HL-60 (cell line): ENCODE data around the gene MYOM1.
"Not testable (repeated sequence)": the region's sequence is repeated elsewhere in the genome, so short reads cannot be mapped to it uniquely, and the experiment has no call there.

Experiments
- DNase-seq, 2 experiments: peaks; one replicate each; pipeline ENCODE4 v3.0.0-alpha.2; 2010 to 2020; ENCODE audit warnings: low read depth in 1 of 2, low spot score in 1 of 2
- H3K27ac ChIP-seq: fragments of 250-450 bp; sonication (Bioruptor Pico); replicated peaks from 2 replicates; pipeline ENCODE4 v1.5.1; 2020; ENCODE audit warnings: mild to moderate bottlenecking, moderate library complexity
- H3K27me3 ChIP-seq: fragments of 250-450 bp; sonication (Bioruptor Pico); 2 replicates; pipeline ENCODE4 v1.5.1; 2021; ENCODE audit warnings: mild to moderate bottlenecking, moderate library complexity; ENCODE audit not compliant: insufficient read depth, poor library complexity, severe bottlenecking
- H3K4me3 ChIP-seq: replicated peaks from 2 replicates; pipeline ENCODE4 v1.5.1; 2011; ENCODE audit warnings: mild to moderate bottlenecking, control low read depth, low read length; ENCODE audit not compliant: insufficient read depth
- GABPA ChIP-seq: IDR thresholded peaks from 2 replicates; pipeline ENCODE4 v1.6.1; 2012; ENCODE audit warnings: low read depth
- POLR2AphosphoS5 ChIP-seq: IDR thresholded peaks from 2 replicates; pipeline ENCODE4 v1.6.1; 2012; ENCODE audit warnings: low read depth
- REST ChIP-seq: IDR thresholded peaks from 2 replicates; pipeline ENCODE4 v1.6.1; 2012; ENCODE audit warnings: low read depth; ENCODE audit not compliant: insufficient replicate concordance
- SPI1 ChIP-seq: IDR thresholded peaks from 2 replicates; pipeline ENCODE4 v1.6.1; 2012; ENCODE audit warnings: low read depth, mild to moderate bottlenecking, borderline replicate concordance
- TF ChIP-seq, protein P1 (sequence below): IDR thresholded peaks from one replicate; pipeline ENCODE4 v1.5.1; 2011; ENCODE audit warnings: low read length, control low read depth, inconsistent platforms; ENCODE audit not compliant: insufficient read depth

MYOM1 gene

GRCh38 chr18:3051718-3052410, 167.9 kb downstream of the MYOM1 start:
- peak in 1 of 2 experiments; percentile 89 for DNase-seq
- TF ChIP-seq GABPA (no peak), REST (peak; percentile 12), SPI1 (peak; percentile 61; the same call in 1 of the 2 replicates), POLR2AphosphoS5 (peak; percentile 64; the same call in 1 of the 2 replicates)
- TF ChIP-seq, protein P1, sequence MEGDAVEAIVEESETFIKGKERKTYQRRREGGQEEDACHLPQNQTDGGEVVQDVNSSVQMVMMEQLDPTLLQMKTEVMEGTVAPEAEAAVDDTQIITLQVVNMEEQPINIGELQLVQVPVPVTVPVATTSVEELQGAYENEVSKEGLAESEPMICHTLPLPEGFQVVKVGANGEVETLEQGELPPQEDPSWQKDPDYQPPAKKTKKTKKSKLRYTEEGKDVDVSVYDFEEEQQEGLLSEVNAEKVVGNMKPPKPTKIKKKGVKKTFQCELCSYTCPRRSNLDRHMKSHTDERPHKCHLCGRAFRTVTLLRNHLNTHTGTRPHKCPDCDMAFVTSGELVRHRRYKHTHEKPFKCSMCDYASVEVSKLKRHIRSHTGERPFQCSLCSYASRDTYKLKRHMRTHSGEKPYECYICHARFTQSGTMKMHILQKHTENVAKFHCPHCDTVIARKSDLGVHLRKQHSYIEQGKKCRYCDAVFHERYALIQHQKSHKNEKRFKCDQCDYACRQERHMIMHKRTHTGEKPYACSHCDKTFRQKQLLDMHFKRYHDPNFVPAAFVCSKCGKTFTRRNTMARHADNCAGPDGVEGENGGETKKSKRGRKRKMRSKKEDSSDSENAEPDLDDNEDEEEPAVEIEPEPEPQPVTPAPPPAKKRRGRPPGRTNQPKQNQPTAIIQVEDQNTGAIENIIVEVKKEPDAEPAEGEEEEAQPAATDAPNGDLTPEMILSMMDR: no peak
- H3K27ac ChIP-seq: peak overlapping the region; percentile 29
- H3K27me3 ChIP-seq: no peaks in the 10 kb centered on the region
- no peak overlapping the region for H3K4me3 ChIP-seq

GRCh38 chr18:3049897-3050454, 169.8 kb downstream of the MYOM1 start:
- not testable (repeated sequence) for H3K4me3 ChIP-seq, H3K27me3 ChIP-seq, H3K27ac ChIP-seq, DNase-seq

- H3K27ac ChIP-seq: no peak overlapping the region
- no peak for DNase-seq
- no peak for TF ChIP-seq SPI1
- TF ChIP-seq, protein P1: no peak
- TF ChIP-seq POLR2AphosphoS5: no peak
- no peak for TF ChIP-seq REST
- TF ChIP-seq GABPA: no peak
Observed at GRCh38 chr18:3048820-3049349, 170.9 kb downstream of the MYOM1 start.

DNA sequence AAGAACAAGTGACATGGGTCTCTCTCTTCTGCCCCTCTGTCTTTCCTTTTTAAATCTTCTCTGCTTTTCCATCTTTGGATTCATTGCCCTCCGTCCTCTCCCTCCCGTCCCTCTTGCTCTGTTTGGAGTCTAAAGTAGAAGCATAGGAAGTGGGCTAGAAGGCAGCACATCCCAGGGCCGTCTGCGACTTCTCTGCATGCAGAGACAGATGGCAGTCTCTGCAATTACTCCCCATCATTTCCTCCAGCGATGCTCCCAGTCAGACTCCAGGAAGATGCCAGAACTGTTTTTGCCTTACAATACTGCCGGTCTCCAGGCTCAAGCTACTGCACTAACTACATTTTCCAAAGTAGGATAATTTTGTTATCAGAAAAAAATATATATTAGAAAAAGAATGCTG, 171.6 kb downstream of the MYOM1 start:
- H3K27ac ChIP-seq: no peak overlapping the region
- no peaks in the 10 kb centered on the region for H3K27me3 ChIP-seq
- H3K4me3 ChIP-seq: no peak overlapping the region
- TF ChIP-seq, protein P1: no peak
- TF ChIP-seq SPI1 (no peak), POLR2AphosphoS5 (no peak), REST (no peak), GABPA (no peak)
- DNase-seq: no peak

More at GRCh38 chr18:3048820-3049349, 170.9 kb downstream of the MYOM1 start:
- H3K27me3 ChIP-seq: no peaks in the 10 kb centered on the region
- no peak overlapping the region for H3K4me3 ChIP-seq
